ENCODE measurements around the gene SUPT20HL1. TPM values are rescaled to one million over a fixed set of nuclear protein-coding genes. Genes with fewer than 3 reads are reported as not detected.

Gene SUPT20HL1
- total and polyA plus RNA-seq, 2 of the 4 experiments (the other 2 are of a cell fraction): not detected

GRCh38 chrX:24321741-24322395 is 38.6 kb upstream of the SUPT20HL1 start:
- no TSS peak for BruUV-seq (replicated peaks)
- H4K20me1 ChIP-seq (ENCODE audit: insufficient read depth, low read length): no peaks in the 10 kb centered on the region
- H3K36me3 ChIP-seq (ENCODE audit: control insufficient read depth, insufficient read depth, low read length): no peaks in the 10 kb centered on the region
- no peak overlapping the region for H3K4me2 ChIP-seq (ENCODE audit: low read depth, low read length)
- H3K23ac ChIP-seq (ENCODE audit: low read depth, low read length): no peak overlapping the region
- no peak overlapping the region for H3K27ac ChIP-seq (ENCODE audit: insufficient read depth, low read length)
- H3K4me3 ChIP-seq (ENCODE audit: insufficient read depth, low read depth, low read length): no peak overlapping the region
- H3K9me3 ChIP-seq (ENCODE audit: control insufficient read depth, insufficient read depth, low read length): no peaks in the 10 kb centered on the region
- no peak overlapping the region for H2AK5ac ChIP-seq (ENCODE audit: low read depth, low read length)
- H3K9me1 ChIP-seq (ENCODE audit: insufficient read depth, low read length): no peaks in the 10 kb centered on the region
- H3K79me1 ChIP-seq (ENCODE audit: low read depth in 1 of 2, low read length in 2 of 2): no peaks in the 10 kb centered on the region
- ChIA-PET CTCF (no interaction called here), POLR2A (ENCODE audit: unreplicated experiment) (no interaction called here)
- no peak overlapping the region for H3K14ac ChIP-seq (replicated peaks; ENCODE audit: low read depth, low read length)
- H3K18ac ChIP-seq (ENCODE audit: low read depth, low read length): no peak overlapping the region
- no peak for ATAC-seq (ENCODE audit: low read depth)
- H3K56ac ChIP-seq (ENCODE audit: extremely low read depth, insufficient read depth, low read length): no peak overlapping the region
- H2BK20ac ChIP-seq (ENCODE audit: low read depth, low read length): no peak overlapping the region
- intact Hi-C loops (cut with micrococcal nuclease) (no loop called here), in situ Hi-C loops (cut with MboI; ENCODE audit: low sequenced_read_pairs) (no loop called here), dilution Hi-C loops (cut with HindIII; ENCODE audit: low sequenced_read_pairs, unreplicated experiment) (no loop called here)
- H2BK120ac ChIP-seq (ENCODE audit: low read depth, low read length): no peak overlapping the region
- H3K4ac ChIP-seq (ENCODE audit: low read depth, low read length): no peak overlapping the region
- H2AK9ac ChIP-seq (replicated peaks; ENCODE audit: low read depth, low read length, poor library complexity): no peak overlapping the region
- DNase-seq: no peak
- H3K27me3 ChIP-seq (ENCODE audit: control insufficient read depth, insufficient read depth, low read length): peaks cover 12% of the 10 kb centered on the region
- no peak overlapping the region for H2AFZ ChIP-seq (replicated peaks; ENCODE audit: low read length, poor library complexity)
- H2BK5ac ChIP-seq (ENCODE audit: low read depth, low read length, poor library complexity, severe bottlenecking): no peak overlapping the region
- H4K5ac ChIP-seq (ENCODE audit: low read depth, low read length): no peak overlapping the region
- H4K91ac ChIP-seq (ENCODE audit: insufficient read depth, low read depth, low read length): no peak overlapping the region
- H3K4me1 ChIP-seq (ENCODE audit: control insufficient read depth, insufficient read depth, low read length): no peaks in the 10 kb centered on the region
- H4K8ac ChIP-seq (ENCODE audit: low read depth in 2 of 2, low read length in 2 of 2): no peak overlapping the region
- H2BK15ac ChIP-seq (ENCODE audit: low read depth, low read length): no peak overlapping the region
- no CpG with 5 or more reads among the region's 4 CpGs for WGBS, 2 experiments (ENCODE audit: extremely low coverage in 2 of 2, insufficient read length in 1 of 2)
- no peak overlapping the region for H3K9ac ChIP-seq (ENCODE audit: low read depth, low read length)
- TF ChIP-seq MXI1 (IDR thresholded peaks at IDR 0.05; ENCODE audit: borderline replicate concordance, low read depth, low read length): no peak
- TF ChIP-seq, protein P1, sequence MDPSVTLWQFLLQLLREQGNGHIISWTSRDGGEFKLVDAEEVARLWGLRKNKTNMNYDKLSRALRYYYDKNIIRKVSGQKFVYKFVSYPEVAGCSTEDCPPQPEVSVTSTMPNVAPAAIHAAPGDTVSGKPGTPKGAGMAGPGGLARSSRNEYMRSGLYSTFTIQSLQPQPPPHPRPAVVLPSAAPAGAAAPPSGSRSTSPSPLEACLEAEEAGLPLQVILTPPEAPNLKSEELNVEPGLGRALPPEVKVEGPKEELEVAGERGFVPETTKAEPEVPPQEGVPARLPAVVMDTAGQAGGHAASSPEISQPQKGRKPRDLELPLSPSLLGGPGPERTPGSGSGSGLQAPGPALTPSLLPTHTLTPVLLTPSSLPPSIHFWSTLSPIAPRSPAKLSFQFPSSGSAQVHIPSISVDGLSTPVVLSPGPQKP (IDR thresholded peaks at IDR 0.05; ENCODE audit: borderline replicate concordance, low read depth, low read length): no peak
- TF ChIP-seq POLR2A (IDR thresholded peaks at IDR 0.05; ENCODE audit: low read depth, low read length): no peak
- TF ChIP-seq FOS (IDR thresholded peaks at IDR 0.05; ENCODE audit: low read depth, low read length): no peak
- no peak for TF ChIP-seq RFX5 (IDR thresholded peaks at IDR 0.05; ENCODE audit: low read depth, low read length)

All from IMR-90 (cell line).